GM12874 (cell line): ENCODE data around the gene ANKRD23.

Source experiments
- TF ChIP-seq, protein P1 (sequence below): IDR thresholded peaks from 2 replicates; pipeline ENCODE4 v1.5.1; 2011; ENCODE audit warnings: low read depth, mild to moderate bottlenecking, control low read depth, low read length, moderate library complexity; ENCODE audit not compliant: insufficient read depth

Gene ANKRD23

DNA sequence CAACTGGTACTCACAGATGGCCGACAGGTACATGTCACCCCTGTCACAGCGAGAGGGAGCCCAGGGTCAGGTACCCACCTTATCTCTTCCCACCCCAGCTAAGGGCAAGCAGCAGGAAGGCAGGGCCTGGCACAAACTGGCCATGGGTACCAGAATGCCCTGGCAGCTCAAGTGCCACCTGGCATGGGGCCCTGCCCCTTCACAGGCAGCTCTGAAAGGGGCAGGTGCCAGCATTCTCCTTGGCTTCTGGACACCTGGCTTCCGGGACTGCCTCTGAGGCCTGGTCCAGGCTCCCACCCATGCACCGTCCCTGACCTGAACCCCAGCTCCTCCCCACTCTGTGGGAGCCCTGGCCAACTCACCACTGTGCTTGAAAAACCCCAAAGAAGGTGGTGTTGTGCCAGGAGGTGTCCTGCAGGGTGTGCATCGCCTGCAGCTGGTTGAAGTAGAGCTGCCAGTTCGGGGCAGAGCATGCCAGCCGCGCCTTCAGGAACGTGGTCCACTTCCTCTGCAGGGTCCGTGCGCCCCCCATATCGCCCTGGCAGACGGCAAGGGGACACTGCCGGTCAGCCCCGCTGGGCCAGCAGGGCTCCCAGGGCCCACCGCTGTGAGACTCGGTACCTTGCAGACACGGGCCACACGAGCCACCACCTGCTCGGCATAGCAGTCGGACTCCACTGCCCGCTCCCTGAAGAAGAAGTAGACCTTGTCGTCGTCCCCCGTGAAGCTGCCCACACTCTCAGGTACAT, 20.7 kb upstream of the ANKRD23 start:
- TF ChIP-seq, protein P1, sequence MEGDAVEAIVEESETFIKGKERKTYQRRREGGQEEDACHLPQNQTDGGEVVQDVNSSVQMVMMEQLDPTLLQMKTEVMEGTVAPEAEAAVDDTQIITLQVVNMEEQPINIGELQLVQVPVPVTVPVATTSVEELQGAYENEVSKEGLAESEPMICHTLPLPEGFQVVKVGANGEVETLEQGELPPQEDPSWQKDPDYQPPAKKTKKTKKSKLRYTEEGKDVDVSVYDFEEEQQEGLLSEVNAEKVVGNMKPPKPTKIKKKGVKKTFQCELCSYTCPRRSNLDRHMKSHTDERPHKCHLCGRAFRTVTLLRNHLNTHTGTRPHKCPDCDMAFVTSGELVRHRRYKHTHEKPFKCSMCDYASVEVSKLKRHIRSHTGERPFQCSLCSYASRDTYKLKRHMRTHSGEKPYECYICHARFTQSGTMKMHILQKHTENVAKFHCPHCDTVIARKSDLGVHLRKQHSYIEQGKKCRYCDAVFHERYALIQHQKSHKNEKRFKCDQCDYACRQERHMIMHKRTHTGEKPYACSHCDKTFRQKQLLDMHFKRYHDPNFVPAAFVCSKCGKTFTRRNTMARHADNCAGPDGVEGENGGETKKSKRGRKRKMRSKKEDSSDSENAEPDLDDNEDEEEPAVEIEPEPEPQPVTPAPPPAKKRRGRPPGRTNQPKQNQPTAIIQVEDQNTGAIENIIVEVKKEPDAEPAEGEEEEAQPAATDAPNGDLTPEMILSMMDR = no peak

DNA sequence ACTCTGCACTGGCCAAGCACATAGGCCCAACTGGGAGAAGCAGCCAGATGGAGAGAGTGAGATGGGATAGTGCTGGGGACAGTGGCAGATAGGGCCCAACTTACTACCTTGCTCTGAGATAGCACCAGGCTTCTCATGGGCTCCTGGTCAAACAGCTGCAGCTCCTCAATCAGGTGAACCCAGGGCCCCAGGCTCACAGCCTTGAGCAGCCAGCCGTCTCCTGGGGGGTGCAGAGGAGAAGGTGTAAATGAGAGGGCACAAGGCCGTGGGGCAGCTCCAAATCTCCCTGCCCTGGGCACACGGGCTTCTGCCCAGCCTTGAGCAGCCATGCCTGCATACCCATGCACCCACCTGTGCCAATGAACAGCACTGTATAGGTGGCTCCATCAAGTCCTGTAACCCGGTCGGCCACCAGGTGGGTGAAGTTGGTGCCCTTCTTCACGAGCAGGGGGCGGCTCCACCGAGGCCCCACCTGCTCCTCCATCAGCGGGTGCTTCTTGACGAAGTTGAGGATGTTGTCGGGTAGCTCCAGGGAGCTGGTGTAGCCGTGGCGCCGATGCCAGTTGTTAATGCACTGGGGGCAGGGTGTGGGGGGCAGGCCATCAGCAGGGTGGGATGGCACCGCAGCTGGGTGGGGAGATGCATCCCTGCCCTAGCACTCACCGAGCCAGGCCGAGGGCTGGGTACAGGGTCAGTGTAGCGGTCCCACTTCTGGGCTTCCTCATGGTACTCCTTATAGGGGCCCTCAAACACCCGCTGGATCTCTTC, 19.9 kb upstream of the ANKRD23 start:
- TF ChIP-seq, protein P1 = no peak

DNA sequence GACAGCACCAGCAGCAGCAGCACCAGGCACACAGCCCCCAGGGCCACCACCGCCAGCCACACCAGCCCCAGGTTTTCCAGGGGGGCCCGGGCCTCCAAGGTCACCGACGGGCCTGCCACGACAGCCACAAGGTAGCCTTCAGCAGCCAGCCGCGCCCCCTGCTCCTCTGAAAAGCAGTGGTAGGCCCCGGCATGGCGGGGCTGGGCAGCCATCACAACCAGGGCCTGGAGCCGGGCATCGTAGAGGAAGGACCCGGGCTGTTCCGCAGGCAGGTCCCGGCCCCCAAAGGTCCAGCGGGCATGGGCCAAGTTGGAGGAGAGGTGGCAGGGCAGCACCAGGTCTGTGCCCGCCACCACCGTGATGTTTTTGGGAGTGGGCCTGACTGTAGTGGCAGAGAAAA, 17.3 kb upstream of the ANKRD23 start:
- TF ChIP-seq, protein P1 = no peak

DNA sequence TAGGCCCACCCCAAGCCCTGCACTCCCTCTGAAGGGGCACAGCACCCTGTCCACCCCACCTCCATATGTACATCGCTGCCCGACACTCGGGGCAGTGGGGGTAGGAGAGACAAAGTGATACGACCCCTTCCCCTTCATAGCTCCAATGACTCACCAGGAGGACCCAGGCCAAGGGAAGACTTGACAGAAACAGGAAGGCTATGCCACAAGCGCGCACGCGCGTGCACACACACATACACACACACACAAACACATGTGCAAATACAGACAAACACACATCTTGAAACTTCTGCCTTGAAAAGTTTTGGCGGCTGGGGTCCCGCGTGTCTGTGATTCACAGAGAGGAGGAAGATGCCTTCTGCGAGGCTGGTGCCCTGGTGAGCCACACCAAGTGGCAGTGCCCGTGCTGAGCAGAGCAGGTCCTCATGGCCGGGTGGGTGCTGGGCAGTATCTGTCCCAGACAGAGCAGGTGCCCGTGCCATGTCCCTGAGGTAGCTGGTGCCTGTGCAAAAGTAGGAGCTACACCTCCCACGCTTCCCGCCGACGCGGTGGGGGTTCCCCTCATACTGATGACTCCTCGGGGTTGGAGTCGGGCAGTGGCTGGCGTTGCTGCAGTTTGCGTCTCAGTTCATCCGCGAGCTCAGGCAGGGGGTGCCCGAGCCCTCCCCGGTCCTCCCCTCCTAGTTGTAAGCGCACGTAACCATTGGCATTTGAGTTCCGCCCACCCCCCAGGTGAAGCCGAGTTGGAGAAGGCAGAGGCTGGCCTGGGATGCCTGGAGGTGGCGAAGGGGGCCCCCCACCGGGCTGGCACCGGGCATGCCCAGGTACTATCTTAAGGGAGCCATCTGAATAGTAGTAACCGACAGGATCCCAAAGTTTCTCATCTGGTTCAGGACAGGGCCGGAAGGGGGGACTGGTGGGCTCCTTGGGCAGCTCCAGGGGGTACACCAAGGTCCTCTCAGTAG, 16.5 kb upstream of the ANKRD23 start:
- TF ChIP-seq, protein P1 = no peak

DNA sequence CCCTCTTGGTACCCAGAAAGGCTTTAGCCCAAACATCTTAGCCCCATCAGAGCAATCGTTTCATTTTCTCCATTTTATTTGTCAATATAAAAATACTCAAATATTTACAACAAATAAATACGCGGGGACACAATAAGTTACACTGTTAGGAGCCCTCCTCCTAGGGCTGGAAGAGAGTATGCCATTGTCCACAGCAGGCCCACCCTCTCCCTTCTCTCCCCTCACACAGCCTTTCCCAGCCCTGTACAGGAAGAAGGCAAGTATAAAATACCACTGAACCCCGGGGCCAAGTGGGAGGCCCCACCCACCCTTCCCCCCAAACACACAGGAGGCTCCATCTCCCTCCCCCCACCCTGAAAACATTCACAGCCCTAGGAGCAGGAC, 15.9 kb upstream of the ANKRD23 start:
- TF ChIP-seq, protein P1 = no peak

DNA sequence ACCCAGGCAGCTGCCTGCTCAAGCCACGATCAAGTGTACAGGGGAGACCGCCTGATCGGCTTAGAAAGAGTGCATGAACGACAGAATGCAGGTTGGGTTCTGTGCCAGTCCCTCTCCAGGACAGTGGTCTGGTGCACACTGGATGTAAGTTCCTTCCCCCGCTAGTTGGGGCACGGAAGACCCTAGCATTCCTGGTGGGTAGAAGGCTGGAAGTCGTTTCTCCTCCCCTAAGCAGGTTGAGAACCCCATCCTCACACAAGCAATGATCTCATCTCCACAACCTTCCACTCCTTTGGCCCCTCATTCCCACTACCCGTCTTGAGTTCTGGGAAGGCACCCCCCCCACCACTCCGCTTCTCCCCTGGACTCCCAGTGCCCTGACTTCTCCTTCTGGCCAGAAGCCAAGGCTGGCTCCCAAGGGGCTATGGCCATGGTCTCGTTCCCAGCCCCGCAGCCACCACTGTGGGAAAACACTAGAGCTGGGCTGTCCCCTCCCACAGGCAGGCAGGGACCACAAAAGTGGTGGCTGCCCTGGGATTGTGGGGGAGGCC, 15.4 kb upstream of the ANKRD23 start:
- TF ChIP-seq, protein P1 = no peak
